Gastrocnemius medialis (tissue), 4 donors: ENCODE data around the gene RAB3IL1.

Experiments
- CTCF ChIP-seq, 5 experiments: fragments of 450-650 bp in 3 of 5; fragments of 200-600 bp in 2 of 5; sonication (generic) in 2 of 5; IDR thresholded peaks in 4 of 5; conservative IDR thresholded peaks in 1 of 5; 1 replicate in 4 of 5; 2 replicates in 1 of 5; pipeline ENCODE4 v1.5.1; 2016 to 2019; ENCODE audit warnings: antibody characterized with exemption in 5 of 5, mild to moderate bottlenecking in 3 of 5, moderate library complexity in 3 of 5
- POLR2A ChIP-seq, 2 donors: fragments of 450-650 bp; IDR thresholded peaks; one replicate each; pipeline ENCODE4 v1.6.1; 2017; ENCODE audit warnings: antibody characterized with exemption in 2 of 2, mild to moderate bottlenecking in 2 of 2, moderate library complexity in 2 of 2

GRCh38 chr11:61902313-61902712 is 15.1 kb downstream of the RAB3IL1 start:
- TF ChIP-seq CTCF (IDR thresholded peaks at IDR 0.05 in 4 of 5, conservative IDR thresholded peaks at IDR 0.05 in 1 of 5) (no peak), POLR2A (IDR thresholded peaks at IDR 0.05) (no peak)
